Measurements from ENCODE around the gene FNTB. TPM values are rescaled to one million over a fixed set of nuclear protein-coding genes. Genes with fewer than 3 reads are reported as not detected.
"Not testable (repeated sequence)": the region's sequence is repeated elsewhere in the genome, so short reads cannot be mapped to it uniquely, and the experiment has no call there.

FNTB gene
- total and polyA plus RNA-seq, 2 donors (not counting 3 experiments of a cell fraction or from before 2014, with no cell fraction given), result 21.0 to 21.6 TPM

- no peaks in the 10 kb centered on the region for H3K79me2 ChIP-seq (ENCODE audit: control insufficient read depth, insufficient read depth, low read length)
- no peaks in the 10 kb centered on the region for H4K20me1 ChIP-seq (replicated peaks; ENCODE audit: control insufficient read depth, extremely low read depth, insufficient read depth, low read length)
- no peaks in the 10 kb centered on the region for H3K27me3 ChIP-seq (ENCODE audit: control insufficient read depth in 2 of 2, insufficient read depth in 2 of 2, low read length in 2 of 2)
- intact Hi-C loops (cut with micrococcal nuclease), result no loop called here
- no peak overlapping the region for H3K4me3 ChIP-seq (replicated peaks in 1 of 3; ENCODE audit: insufficient read depth in 1 of 3, low read depth in 1 of 3, low read length in 3 of 3)
- H3K9ac ChIP-seq (replicated peaks; ENCODE audit: extremely low read depth, insufficient read depth, low read length), result no peak overlapping the region
- no peaks in the 10 kb centered on the region for H3K9me3 ChIP-seq (replicated peaks; ENCODE audit: control insufficient read depth, insufficient read depth, low read length)
- DNase-seq (ENCODE audit: low read depth, low spot score), result no peak
- no peak overlapping the region for H3K4me2 ChIP-seq (ENCODE audit: insufficient read depth, low read length)
- dilution Hi-C loops (cut with MboI; ENCODE audit: extremely low pct_ligation_motif_present, low sequenced_read_pairs), result no loop called here
- H3K4me1 ChIP-seq (ENCODE audit: control insufficient read depth, extremely low read depth, insufficient read depth, low read length), result no peaks in the 10 kb centered on the region
- H3K9me1 ChIP-seq (replicated peaks; ENCODE audit: control insufficient read depth, extremely low read depth, insufficient read depth, low read length), result no peaks in the 10 kb centered on the region
- BruUV-seq (replicated peaks), result no TSS peak
- FAIRE-seq, result no peak
- ChIA-PET POLR2A (no interaction called here), CTCF (interaction anchor here (1.1 to 3.8 kb wide), 2 partner anchors 9 to 13 kb away, joined by 3 to 18 read pairs; no protein-coding TSS in a partner anchor)
- no peak overlapping the region for H3K27ac ChIP-seq (ENCODE audit: insufficient read depth, low read depth, low read length)
- peaks cover 0 to 2% of the 10 kb centered on the region in 2 experiments for H3K36me3 ChIP-seq (ENCODE audit: control insufficient read depth in 2 of 2, extremely low read depth in 1 of 2, insufficient read depth in 2 of 2, low read length in 2 of 2)
- TF ChIP-seq EZH2 (IDR thresholded peaks at IDR 0.05; ENCODE audit: borderline replicate concordance, low read depth, low read length, severe bottlenecking) (no peak), POLR2A (IDR thresholded peaks at IDR 0.05; ENCODE audit: low read depth, low read length) (no peak), FOS (IDR thresholded peaks at IDR 0.05; ENCODE audit: borderline replicate concordance, insufficient read depth, low read length) (no peak), MYC (IDR thresholded peaks at IDR 0.05; ENCODE audit: low read depth, low read length) (no peak), JUN (IDR thresholded peaks at IDR 0.05; ENCODE audit: borderline replicate concordance, insufficient read depth, insufficient read length, low read depth) (no peak), MAX (IDR thresholded peaks at IDR 0.05; ENCODE audit: insufficient read depth, insufficient read length) (no peak), POLR2AphosphoS5 (IDR thresholded peaks at IDR 0.05; ENCODE audit: insufficient read depth, low read depth, low read length) (no peak), CTCF (IDR thresholded peaks at IDR 0.05; ENCODE audit: extremely low read depth in 1 of 2, insufficient read depth in 1 of 2, low read depth in 1 of 2, low read length in 2 of 2) (no peak), GATA2 (IDR thresholded peaks at IDR 0.05; ENCODE audit: insufficient read depth, insufficient read length, low read depth, low read length) (no peak)
- no peak overlapping the region for H2AFZ ChIP-seq (ENCODE audit: low read depth, low read length)
Measured at GRCh38 chr14:65028937-65029336, 42.2 kb downstream of the FNTB start.

- H3K4me2 ChIP-seq (ENCODE audit: insufficient read depth, low read length); H2AFZ ChIP-seq (ENCODE audit: low read depth, low read length); POLR2A ChIA-PET; intact Hi-C loops (cut with micrococcal nuclease); H3K9me3 ChIP-seq (replicated peaks; ENCODE audit: control insufficient read depth, insufficient read depth, low read length); H3K27me3 ChIP-seq (ENCODE audit: control insufficient read depth in 2 of 2, insufficient read depth in 2 of 2, low read length in 2 of 2); FAIRE-seq; BruUV-seq (replicated peaks); DNase-seq (ENCODE audit: low read depth, low spot score); H3K4me1 ChIP-seq (ENCODE audit: control insufficient read depth, extremely low read depth, insufficient read depth, low read length); H4K20me1 ChIP-seq (replicated peaks; ENCODE audit: control insufficient read depth, extremely low read depth, insufficient read depth, low read length); dilution Hi-C loops (cut with MboI; ENCODE audit: extremely low pct_ligation_motif_present, low sequenced_read_pairs); H3K9ac ChIP-seq (replicated peaks; ENCODE audit: extremely low read depth, insufficient read depth, low read length); H3K27ac ChIP-seq (ENCODE audit: insufficient read depth, low read depth, low read length); H3K79me2 ChIP-seq (ENCODE audit: control insufficient read depth, insufficient read depth, low read length); H3K4me3 ChIP-seq (replicated peaks in 1 of 3; ENCODE audit: insufficient read depth in 1 of 3, low read depth in 1 of 3, low read length in 3 of 3); H3K9me1 ChIP-seq (replicated peaks; ENCODE audit: control insufficient read depth, extremely low read depth, insufficient read depth, low read length); H3K36me3 ChIP-seq (ENCODE audit: control insufficient read depth in 2 of 2, extremely low read depth in 1 of 2, insufficient read depth in 2 of 2, low read length in 2 of 2): not testable (repeated sequence)
- CTCF ChIA-PET, result interaction anchor here (1.2 to 3.8 kb wide), 3 partner anchors 11 to 73 kb away, joined by 3 to 18 read pairs (median 6); no protein-coding TSS in a partner anchor
Measured at GRCh38 chr14:65031321-65031720, 44.6 kb downstream of the FNTB start.

Data from endothelial cell of umbilical vein (primary cell).